IMR-90 (cell line): ENCODE data around the gene FSD1.

ENCODE experiments used
- CHD1 ChIP-seq: IDR thresholded peaks from 2 replicates; pipeline ENCODE4 v1.6.1; 2012; ENCODE audit warnings: low read depth, low read length, improper control_type of control experiment
- FOS ChIP-seq: fragments of 150-350 bp; IDR thresholded peaks from 2 replicates; pipeline ENCODE4 v1.6.1; 2016; ENCODE audit warnings: low read depth, low read length
- MAFK ChIP-seq: IDR thresholded peaks from 2 replicates; pipeline ENCODE4 v1.6.1; 2012; ENCODE audit warnings: low read depth, low read length, improper control_type of control experiment
- MXI1 ChIP-seq: IDR thresholded peaks from 2 replicates; pipeline ENCODE4 v1.6.1; 2012; ENCODE audit warnings: low read depth, mild to moderate bottlenecking, low read length, moderate library complexity, borderline replicate concordance
- NFE2L2 ChIP-seq: fragments of 150-350 bp; IDR thresholded peaks from 2 replicates; pipeline ENCODE4 v1.6.1; 2016; ENCODE audit warnings: low read depth, mild to moderate bottlenecking, low read length
- POLR2A ChIP-seq: IDR thresholded peaks from 2 replicates; pipeline ENCODE4 v1.6.1; 2012; ENCODE audit warnings: mild to moderate bottlenecking, low read depth, low read length
- RAD21 ChIP-seq: IDR thresholded peaks from 2 replicates; pipeline ENCODE4 v1.6.1; 2012; ENCODE audit warnings: low read length, improper control_type of control experiment
- RFX5 ChIP-seq: IDR thresholded peaks from 2 replicates; pipeline ENCODE4 v1.8.0; 2012; ENCODE audit warnings: low read depth, mild to moderate bottlenecking, low read length, moderate library complexity
- SMC3 ChIP-seq: fragments of 150-350 bp; IDR thresholded peaks from 2 replicates; pipeline ENCODE4 v1.6.1; 2016; ENCODE audit warnings: low read depth, mild to moderate bottlenecking, antibody characterized with exemption, low read length, moderate library complexity
- USF2 ChIP-seq: fragments of 150-350 bp; IDR thresholded peaks from 2 replicates; pipeline ENCODE4 v1.6.1; 2017; ENCODE audit warnings: mild to moderate bottlenecking, antibody characterized with exemption, low read length, low read depth
- TF ChIP-seq, protein P1 (sequence below): conservative IDR thresholded peaks from 2 replicates; pipeline ENCODE4 v1.5.1; 2012; ENCODE audit warnings: mild to moderate bottlenecking, low read depth, low read length, improper control_type of control experiment

DNA sequence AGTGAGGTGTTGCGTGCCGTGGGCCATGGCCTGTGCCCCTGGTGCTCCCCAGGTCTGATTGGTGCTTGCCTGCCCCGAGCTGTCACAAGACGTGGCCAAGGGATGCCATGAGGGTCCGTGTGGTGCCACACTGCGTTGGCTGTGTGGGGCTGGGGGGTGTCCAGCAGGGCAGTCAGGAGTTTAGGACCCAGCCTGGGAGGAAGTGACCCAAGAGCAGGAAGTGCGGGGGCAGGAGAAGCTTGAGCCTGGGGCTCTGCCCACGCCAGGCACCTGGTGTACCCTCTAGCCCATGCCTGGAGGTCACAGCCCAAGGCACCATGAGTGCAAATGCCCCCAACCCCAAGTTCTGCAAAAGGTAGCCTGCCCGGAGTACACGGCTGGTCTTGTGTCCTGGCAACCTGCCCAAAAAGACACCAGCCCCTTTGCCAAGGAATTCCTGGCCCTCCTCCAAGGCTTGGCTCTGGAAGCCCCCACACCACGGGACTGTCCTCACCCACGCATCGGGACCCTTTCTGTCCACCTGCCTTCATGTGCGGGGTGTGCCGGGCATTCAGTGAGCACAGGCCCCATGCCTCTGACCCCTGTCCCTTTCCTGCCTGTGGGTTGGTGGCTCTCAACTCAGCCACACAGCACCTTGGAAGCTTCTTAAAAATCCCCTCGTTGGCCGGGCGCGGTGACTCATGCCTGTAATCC is 63.9 kb downstream of the FSD1 start:
- TF ChIP-seq POLR2A, result no peak
- TF ChIP-seq, protein P1, sequence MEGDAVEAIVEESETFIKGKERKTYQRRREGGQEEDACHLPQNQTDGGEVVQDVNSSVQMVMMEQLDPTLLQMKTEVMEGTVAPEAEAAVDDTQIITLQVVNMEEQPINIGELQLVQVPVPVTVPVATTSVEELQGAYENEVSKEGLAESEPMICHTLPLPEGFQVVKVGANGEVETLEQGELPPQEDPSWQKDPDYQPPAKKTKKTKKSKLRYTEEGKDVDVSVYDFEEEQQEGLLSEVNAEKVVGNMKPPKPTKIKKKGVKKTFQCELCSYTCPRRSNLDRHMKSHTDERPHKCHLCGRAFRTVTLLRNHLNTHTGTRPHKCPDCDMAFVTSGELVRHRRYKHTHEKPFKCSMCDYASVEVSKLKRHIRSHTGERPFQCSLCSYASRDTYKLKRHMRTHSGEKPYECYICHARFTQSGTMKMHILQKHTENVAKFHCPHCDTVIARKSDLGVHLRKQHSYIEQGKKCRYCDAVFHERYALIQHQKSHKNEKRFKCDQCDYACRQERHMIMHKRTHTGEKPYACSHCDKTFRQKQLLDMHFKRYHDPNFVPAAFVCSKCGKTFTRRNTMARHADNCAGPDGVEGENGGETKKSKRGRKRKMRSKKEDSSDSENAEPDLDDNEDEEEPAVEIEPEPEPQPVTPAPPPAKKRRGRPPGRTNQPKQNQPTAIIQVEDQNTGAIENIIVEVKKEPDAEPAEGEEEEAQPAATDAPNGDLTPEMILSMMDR, result no peak
- TF ChIP-seq MXI1, result no peak
- no peak for TF ChIP-seq RAD21
- no peak for TF ChIP-seq SMC3
- TF ChIP-seq NFE2L2, result no peak
- no peak for TF ChIP-seq CHD1
- TF ChIP-seq MAFK, result no peak
- TF ChIP-seq FOS, result no peak
- no peak for TF ChIP-seq USF2
- no peak for TF ChIP-seq RFX5
